Karpas-422 (cell line): ENCODE results near the gene MLST8. TPM values are rescaled to one million over a fixed set of nuclear protein-coding genes. Genes with fewer than 3 reads are reported as not detected.

Experiments
- DNase-seq: peaks from one replicate; pipeline ENCODE4 v3.0.0-alpha.2; 2015
- H2AFZ ChIP-seq: fragments of 200-600 bp; sonication (generic); 2 replicates; pipeline ENCODE4 v1.6.1; 2014; ENCODE audit warnings: antibody characterized with exemption, low read length, mixed read lengths
- H3K27ac ChIP-seq: fragments of 200-600 bp; sonication (generic); 2 replicates; pipeline ENCODE4 v1.5.1; 2014; ENCODE audit warnings: mild to moderate bottlenecking, low read length, moderate library complexity
- H3K27me3 ChIP-seq: fragments of 200-600 bp; sonication (generic); 2 replicates; pipeline ENCODE4 v1.6.1; 2014; ENCODE audit warnings: low read length, mixed read lengths
- H3K36me3 ChIP-seq: fragments of 200-600 bp; sonication (generic); 2 replicates; pipeline ENCODE4 v1.6.1; 2014; ENCODE audit warnings: low read length, mixed read lengths; ENCODE audit not compliant: insufficient read depth
- H3K4me1 ChIP-seq: fragments of 200-600 bp; sonication (generic); 2 replicates; pipeline ENCODE4 v1.6.1; 2014; ENCODE audit warnings: mild to moderate bottlenecking, low read length, mixed read lengths
- H3K4me2 ChIP-seq: fragments of 200-600 bp; sonication (generic); 2 replicates; pipeline ENCODE4 v1.6.1; 2014; ENCODE audit warnings: low read length, low read depth, mild to moderate bottlenecking; ENCODE audit not compliant: poor library complexity, severe bottlenecking
- H3K4me3 ChIP-seq: fragments of 200-600 bp; sonication (generic); 2 replicates; pipeline ENCODE4 v1.5.1; 2014; ENCODE audit warnings: mild to moderate bottlenecking, antibody characterized with exemption, low read length, mixed read lengths
- H3K79me2 ChIP-seq: fragments of 200-600 bp; sonication (generic); 2 replicates; pipeline ENCODE4 v1.6.1; 2014; ENCODE audit warnings: mild to moderate bottlenecking, low read length, mixed read lengths
- H3K9ac ChIP-seq: fragments of 200-600 bp; sonication (generic); 2 replicates; pipeline ENCODE4 v1.6.0; 2014; ENCODE audit warnings: low read length
- H3K9me2 ChIP-seq: fragments of 200-600 bp; sonication (generic), shearing (Covaris generic); replicated peaks from 2 replicates; pipeline ENCODE4 v1.6.0; 2014; ENCODE audit warnings: mild to moderate bottlenecking, low read length, moderate library complexity; ENCODE audit not compliant: insufficient read depth
- H3K9me3 ChIP-seq: fragments of 300-700, 200-600 bp; sonication (generic); 2 replicates; pipeline ENCODE4 v1.6.1; 2014; ENCODE audit warnings: low read length, mixed read lengths
- H4K20me1 ChIP-seq: fragments of 200-600 bp; sonication (generic); 2 replicates; pipeline ENCODE4 v1.6.1; 2014; ENCODE audit warnings: mild to moderate bottlenecking, antibody characterized with exemption, low read length, low read depth; ENCODE audit not compliant: insufficient read depth
- total RNA-seq: library from RNA; depleted of rRNA; stranded (reverse); fragments of >200 nt; shearing (Covaris generic); gene quantifications from 2 replicates; pipeline ENCODE4 v1.2.3, GENCODE V29; 2014; ENCODE audit warnings: low replicate concordance

The MLST8 gene
- total RNA-seq, 1 experiment from 2014 or later: 46.3 TPM

DNA sequence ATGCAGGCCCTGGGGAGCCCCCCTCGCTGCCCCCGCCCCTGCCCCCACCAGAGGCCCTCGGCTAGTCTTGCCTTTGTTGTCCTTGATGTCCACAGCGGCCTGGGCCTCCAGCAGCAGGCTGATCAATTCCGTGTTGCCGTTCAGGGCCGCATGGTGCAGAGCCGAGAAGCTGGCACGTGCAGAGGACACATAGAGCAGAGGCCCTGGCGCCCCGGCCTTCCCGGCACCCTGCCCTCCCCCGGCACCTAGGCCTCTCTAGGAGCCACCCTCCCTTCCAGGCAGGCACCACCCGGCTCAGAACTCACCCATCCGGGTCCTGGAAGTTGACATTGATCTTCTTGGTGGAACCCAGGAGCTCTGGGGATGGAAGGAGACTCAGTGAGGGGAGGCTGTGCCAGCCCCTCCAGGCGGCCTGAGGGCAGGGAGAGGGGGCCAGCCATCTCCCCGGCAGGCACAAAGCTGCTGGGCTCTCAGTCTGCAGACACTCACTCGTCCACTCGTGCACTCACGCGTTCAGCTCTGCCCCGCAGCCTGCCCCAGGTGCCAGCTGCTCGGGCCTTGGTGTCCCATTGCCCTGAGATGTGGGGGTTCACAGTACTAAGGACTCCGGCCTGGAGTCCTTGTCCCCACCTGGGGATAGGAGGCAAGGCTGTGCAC, 15.1 kb upstream of the MLST8 start:
- Histone ChIP-seq H3K4me3 (no peak overlapping the region), H4K20me1 (peaks cover 4% of the 10 kb centered on the region; the same call in 1 of the 2 replicates), H3K9me3 (no peaks in the 10 kb centered on the region), H3K4me2 (no peak overlapping the region), H2AFZ (no peak overlapping the region), H3K27me3 (no peaks in the 10 kb centered on the region), H3K36me3 (no peaks in the 10 kb centered on the region), H3K27ac (no peak overlapping the region), H3K9me2 (no peaks in the 10 kb centered on the region), H3K4me1 (peaks cover 11% of the 10 kb centered on the region), H3K79me2 (no peaks in the 10 kb centered on the region), H3K9ac (no peak overlapping the region)
- DNase-seq: no peak

DNA sequence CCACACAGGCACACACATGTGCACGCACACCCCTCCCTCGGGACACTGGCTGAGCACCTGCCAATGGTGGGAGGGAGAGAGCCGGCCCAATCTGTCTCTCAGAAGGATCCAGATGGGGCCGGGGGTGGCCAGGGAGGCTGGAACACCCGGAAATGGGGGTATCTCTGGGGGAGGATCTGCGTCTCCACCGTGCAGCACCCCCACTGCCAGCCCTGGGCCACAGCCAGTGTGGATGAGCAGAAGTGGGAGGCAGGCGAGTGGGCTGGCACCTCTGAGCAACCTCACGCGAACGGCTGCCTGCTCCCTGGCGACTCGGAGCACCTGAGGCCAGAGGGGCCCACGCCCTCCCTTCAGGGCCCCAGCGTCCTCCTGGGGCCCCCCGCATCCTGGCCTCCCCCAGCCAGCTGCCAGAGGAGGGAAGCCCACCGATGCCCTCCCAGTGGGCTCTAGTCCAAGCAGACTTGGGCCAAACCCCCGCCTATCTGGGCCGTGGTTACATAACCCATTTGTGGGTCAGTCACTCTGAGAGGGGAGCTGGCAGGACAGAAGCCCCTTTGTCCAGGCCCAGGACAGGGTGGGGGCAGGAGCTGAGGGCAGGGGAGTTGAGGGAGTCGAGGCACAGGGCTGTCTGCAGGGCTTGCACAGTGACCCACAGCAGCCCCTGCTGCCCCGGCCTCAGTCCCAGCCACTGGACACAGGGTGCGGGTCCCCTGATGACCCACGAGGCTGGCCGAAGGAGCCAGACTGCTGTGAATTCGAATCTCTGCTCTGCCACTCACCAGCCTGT, 14.4 kb upstream of the MLST8 start:
- H3K4me1 ChIP-seq: peaks cover 19% of the 10 kb centered on the region
- H3K27me3 ChIP-seq: no peaks in the 10 kb centered on the region
- H3K27ac ChIP-seq: no peak overlapping the region
- H3K4me2 ChIP-seq: no peak overlapping the region
- no peak overlapping the region for H2AFZ ChIP-seq
- no peaks in the 10 kb centered on the region for H3K79me2 ChIP-seq
- no peaks in the 10 kb centered on the region for H3K36me3 ChIP-seq
- no peaks in the 10 kb centered on the region for H3K9me3 ChIP-seq
- H3K9ac ChIP-seq: no peak overlapping the region
- DNase-seq: peak; percentile 59
- H3K9me2 ChIP-seq: no peaks in the 10 kb centered on the region
- no peak overlapping the region for H3K4me3 ChIP-seq
- H4K20me1 ChIP-seq: peaks cover 4% of the 10 kb centered on the region; the same call in 1 of the 2 replicates

DNA sequence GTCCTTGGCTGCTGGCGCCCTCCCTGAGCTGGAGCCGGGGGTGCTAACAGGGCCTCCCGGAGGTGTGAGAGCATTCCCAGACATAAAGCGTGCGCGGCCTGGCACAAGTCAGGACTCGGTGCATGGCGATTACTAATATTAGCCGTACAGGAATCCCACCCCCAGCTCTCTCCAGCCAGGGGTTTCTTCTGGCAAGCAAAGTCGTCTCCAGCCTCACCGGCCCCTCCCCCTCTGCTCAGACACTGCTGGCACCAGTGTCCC, 13.9 kb upstream of the MLST8 start:
- Histone ChIP-seq H3K4me3 (no peak overlapping the region), H3K27me3 (no peaks in the 10 kb centered on the region), H3K79me2 (no peaks in the 10 kb centered on the region), H3K9me3 (no peaks in the 10 kb centered on the region), H4K20me1 (peaks cover 4% of the 10 kb centered on the region; the same call in 1 of the 2 replicates), H3K4me1 (peaks cover 19% of the 10 kb centered on the region), H3K9ac (no peak overlapping the region), H2AFZ (no peak overlapping the region), H3K9me2 (no peaks in the 10 kb centered on the region), H3K4me2 (no peak overlapping the region), H3K27ac (no peak overlapping the region), H3K36me3 (no peaks in the 10 kb centered on the region)
- no peak for DNase-seq

DNA sequence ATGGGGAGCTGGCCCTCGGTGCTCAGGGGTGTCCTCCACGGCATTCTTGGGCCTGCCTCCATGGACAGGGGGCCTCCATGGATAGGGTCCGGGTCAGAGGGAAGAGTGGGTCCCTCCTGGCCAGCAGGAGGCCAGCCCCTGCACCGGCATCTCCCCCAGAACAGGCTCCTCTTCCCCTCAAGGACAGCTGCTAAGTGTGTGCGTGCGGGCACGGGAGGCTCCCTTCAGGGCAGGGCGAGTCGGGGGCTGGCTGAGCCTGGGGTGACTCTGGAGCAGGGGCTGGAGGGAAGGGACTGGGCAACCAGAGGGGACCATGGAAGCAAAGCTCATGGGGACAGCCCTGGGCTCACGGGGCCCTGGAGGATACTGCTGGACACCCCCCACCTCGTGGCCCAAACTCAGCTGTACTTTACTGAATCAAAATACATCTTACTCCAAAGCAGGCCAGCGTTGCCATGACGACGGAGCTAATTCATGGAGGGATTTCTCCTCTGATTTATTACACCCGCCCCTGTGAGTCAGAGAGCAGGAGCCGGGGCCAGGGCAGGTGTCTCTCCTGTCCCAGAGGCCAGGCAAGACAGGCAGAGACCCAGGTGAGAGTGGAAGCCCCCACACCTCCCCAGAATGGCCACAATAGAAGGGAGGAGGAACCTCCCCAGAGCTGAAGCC, 11.0 kb upstream of the MLST8 start:
- Histone ChIP-seq H3K36me3 (no peaks in the 10 kb centered on the region), H3K79me2 (no peaks in the 10 kb centered on the region), H3K27me3 (no peaks in the 10 kb centered on the region), H3K9ac (no peak overlapping the region), H3K9me3 (no peaks in the 10 kb centered on the region), H3K4me1 (peaks cover 19% of the 10 kb centered on the region), H4K20me1 (peaks cover 4% of the 10 kb centered on the region; the same call in 1 of the 2 replicates), H3K4me3 (no peak overlapping the region), H3K4me2 (no peak overlapping the region), H2AFZ (no peak overlapping the region), H3K27ac (no peak overlapping the region), H3K9me2 (no peaks in the 10 kb centered on the region)
- DNase-seq: peak; percentile 61

DNA sequence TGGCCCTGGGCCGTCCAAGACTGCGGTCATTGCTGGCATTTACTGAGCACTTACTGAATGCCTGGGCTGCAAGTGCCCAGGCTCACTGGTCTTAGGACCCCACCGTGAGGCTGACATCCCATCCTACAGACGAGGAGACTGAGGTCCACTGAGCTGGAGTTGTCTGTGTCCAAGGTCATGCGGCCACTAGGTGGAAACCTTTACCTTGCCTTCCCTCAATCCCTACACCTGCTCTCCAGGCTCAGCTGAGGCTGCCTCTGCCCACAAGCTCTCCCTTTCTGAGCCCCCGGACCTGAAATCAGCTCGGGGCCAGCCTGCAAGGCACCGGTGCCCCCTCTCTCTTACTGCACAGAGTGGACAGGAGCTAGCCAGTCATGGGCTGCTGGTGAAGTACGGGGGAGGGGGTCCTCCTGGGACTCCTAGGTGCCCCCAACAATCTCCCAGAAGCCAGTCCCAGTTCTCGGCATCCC, 10.4 kb upstream of the MLST8 start:
- Histone ChIP-seq H3K27ac (no peak overlapping the region), H3K27me3 (no peaks in the 10 kb centered on the region), H3K4me2 (no peak overlapping the region), H3K4me3 (no peak overlapping the region), H2AFZ (no peak overlapping the region), H3K4me1 (peaks cover 19% of the 10 kb centered on the region), H3K9ac (no peak overlapping the region), H4K20me1 (peaks cover 4% of the 10 kb centered on the region; the same call in 1 of the 2 replicates), H3K9me2 (no peaks in the 10 kb centered on the region), H3K36me3 (no peaks in the 10 kb centered on the region), H3K9me3 (no peaks in the 10 kb centered on the region), H3K79me2 (no peaks in the 10 kb centered on the region)
- DNase-seq: peak; percentile 80

DNA sequence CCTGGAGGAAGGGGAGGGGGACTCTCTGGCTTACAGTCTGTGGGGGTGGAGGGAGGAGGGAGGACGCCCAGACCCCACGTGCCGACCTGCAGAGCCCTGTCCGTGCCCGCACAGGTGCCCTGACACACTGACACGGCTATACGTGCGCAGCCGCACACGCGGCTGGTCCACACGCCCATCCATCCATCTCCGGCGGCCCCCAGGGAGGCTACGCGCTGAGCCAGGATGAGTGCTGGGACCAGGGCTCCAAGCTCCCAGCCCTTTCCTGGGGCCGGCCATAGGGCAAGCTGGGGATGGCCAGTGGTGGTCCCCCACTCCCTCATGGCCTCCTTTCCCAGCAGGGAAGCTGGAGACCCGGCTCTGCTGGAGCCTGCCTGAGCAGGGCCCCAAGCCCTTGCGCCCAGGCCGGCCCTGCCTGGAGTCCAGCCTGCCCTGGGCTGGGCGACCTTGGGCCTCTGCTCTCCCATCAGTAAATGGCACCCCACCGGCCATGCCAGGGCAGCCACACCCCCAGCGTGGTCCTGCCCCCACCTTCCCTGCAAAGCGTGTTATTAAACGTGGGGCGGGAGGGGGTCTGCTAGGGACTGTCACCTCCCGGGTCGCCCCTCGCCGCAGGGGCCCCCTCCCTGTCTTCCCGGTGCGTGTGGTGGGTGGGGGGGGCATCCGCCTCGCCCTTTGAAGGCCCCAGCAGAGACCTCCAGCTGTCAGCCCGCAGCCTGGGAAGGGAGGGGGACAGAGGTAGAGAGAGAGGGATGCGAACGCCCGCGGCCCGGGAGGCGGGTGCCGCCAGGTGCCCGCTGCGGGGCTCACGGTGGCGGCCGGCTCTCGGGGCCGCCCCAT, 9.7 kb upstream of the MLST8 start:
- no peaks in the 10 kb centered on the region for H3K9me3 ChIP-seq
- no peak overlapping the region for H3K27ac ChIP-seq
- no peaks in the 10 kb centered on the region for H3K9me2 ChIP-seq
- H3K36me3 ChIP-seq: no peaks in the 10 kb centered on the region
- no peaks in the 10 kb centered on the region for H3K79me2 ChIP-seq
- no peak for DNase-seq
- no peaks in the 10 kb centered on the region for H3K27me3 ChIP-seq
- no peak overlapping the region for H3K4me3 ChIP-seq
- H3K9ac ChIP-seq: no peak overlapping the region
- H4K20me1 ChIP-seq: peaks cover 4% of the 10 kb centered on the region; the same call in 1 of the 2 replicates
- H3K4me1 ChIP-seq: peaks cover 12% of the 10 kb centered on the region
- H3K4me2 ChIP-seq: no peak overlapping the region
- no peak overlapping the region for H2AFZ ChIP-seq

DNA sequence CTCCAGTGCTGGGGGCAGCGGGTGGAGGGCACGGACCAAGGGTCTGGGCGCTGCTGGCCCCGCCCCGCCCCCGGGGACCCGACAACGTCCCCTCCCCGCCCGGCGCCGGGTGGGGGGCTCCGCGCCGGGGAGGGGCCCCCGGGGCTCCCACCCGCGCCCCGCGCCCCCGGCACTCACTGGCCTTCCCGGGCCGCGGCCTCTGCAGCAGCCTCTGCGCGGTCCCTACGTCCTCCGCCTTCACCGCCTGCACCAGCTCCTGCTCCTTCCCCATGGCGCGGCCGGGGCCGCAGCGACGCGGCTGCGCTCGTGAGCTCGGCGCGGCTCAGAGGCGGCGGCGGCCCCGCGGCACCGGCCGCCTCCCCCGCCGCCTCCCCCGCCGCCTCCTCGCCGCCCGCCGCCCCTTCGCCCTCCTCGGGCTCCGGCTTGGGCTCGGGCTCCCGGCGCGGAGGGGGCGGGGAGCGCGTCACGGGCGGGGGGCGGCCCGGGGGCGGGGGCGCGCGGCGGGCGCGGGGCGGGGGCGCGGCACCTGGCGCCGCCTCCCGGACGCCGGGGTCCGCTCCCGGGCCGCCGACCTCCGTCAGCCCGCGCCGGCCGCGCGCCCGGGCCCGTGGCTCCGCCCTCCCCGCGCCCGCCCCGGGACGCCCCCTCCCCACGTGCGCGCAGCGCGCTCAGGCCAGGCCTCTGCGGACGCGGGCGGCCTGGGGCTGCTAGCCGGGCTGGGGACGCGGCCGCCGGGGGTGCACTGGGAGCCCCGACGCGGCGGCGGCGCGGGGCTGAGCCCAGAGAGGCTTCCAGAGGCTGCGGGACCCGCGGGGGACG, 8.9 kb upstream of the MLST8 start, which contains the start of gene CASKIN1:
Gene CASKIN1, minus strand, starts transcription at position 444 of the 819 bp plus-strand sequence. Its CDS starts 173 bp downstream, at position 271.
- H3K4me1 ChIP-seq: peaks cover 9% of the 10 kb centered on the region
- no peaks in the 10 kb centered on the region for H3K9me3 ChIP-seq
- no peaks in the 10 kb centered on the region for H3K27me3 ChIP-seq
- no peak within 1 kb of the TSS for H2AFZ ChIP-seq
- H3K9me2 ChIP-seq: no peaks in the 10 kb centered on the region
- no peak within 1 kb of the TSS for H3K9ac ChIP-seq
- H3K4me2 ChIP-seq: no peak within 1 kb of the TSS
- H3K4me3 ChIP-seq: no peak within 1 kb of the TSS
- peaks cover 4% of the 10 kb centered on the region; the same call in 1 of the 2 replicates for H4K20me1 ChIP-seq
- no peak within 1 kb of the TSS for H3K27ac ChIP-seq
- no peaks in the 10 kb centered on the region for H3K79me2 ChIP-seq
- no peaks in the 10 kb centered on the region for H3K36me3 ChIP-seq
- DNase-seq: no peak
